Progenitor cell of endocrine pancreas (in vitro differentiated cells): ENCODE data around the gene SEC31A. TPM values are rescaled to one million over a fixed set of nuclear protein-coding genes. Genes with fewer than 3 reads are reported as not detected.

Source experiments
- DNase-seq: peaks from one replicate; pipeline ENCODE4 v3.0.0; 2021; ENCODE audit warnings: low spot score; ENCODE audit not compliant: unreplicated experiment
- H3K27ac Mint-ChIP-seq: 2 replicates; pipeline ENCODE4 v1.8.0; 2021; ENCODE audit warnings: mild to moderate bottlenecking, moderate library complexity, mixed read lengths
- H3K27me3 Mint-ChIP-seq: 2 replicates; pipeline ENCODE4 v1.8.0; 2021; ENCODE audit warnings: mixed read lengths
- H3K36me3 Mint-ChIP-seq: 2 replicates; pipeline ENCODE4 v1.8.0; 2022; ENCODE audit warnings: mixed read lengths; ENCODE audit not compliant: insufficient read depth
- H3K4me1 Mint-ChIP-seq: 2 replicates; pipeline ENCODE4 v1.8.0; 2021; ENCODE audit warnings: low read depth, mixed read lengths
- H3K4me3 Mint-ChIP-seq: 2 replicates; pipeline ENCODE4 v1.8.0; 2021; ENCODE audit warnings: low read depth, mild to moderate bottlenecking, moderate library complexity, mixed read lengths
- H3K9me3 Mint-ChIP-seq: 2 replicates; pipeline ENCODE4 v1.8.0; 2021; ENCODE audit warnings: low read depth, mixed read lengths
- long read RNA-seq: library from polyadenylated mRNA; unstranded; transcript quantifications from one replicate; pipeline ENCODE4 v2.0.0, GENCODE V29; 2020
- total RNA-seq: library from RNA; stranded (reverse); gene quantifications from 2 replicates; pipeline ENCODE4 v1.2.1, GENCODE V29; 2021
- TF ChIP-seq, protein P1 (sequence below): fragments of 200-600 bp; sonication (generic); IDR thresholded peaks from one replicate; pipeline ENCODE4 v1.5.0; 2021; ENCODE audit warnings: antibody characterized with exemption, mild to moderate bottlenecking; ENCODE audit not compliant: unreplicated experiment

Gene SEC31A
- 233 and 250 TPM in 2 replicates for total RNA-seq
- long read RNA-seq, full-length matches to known transcripts = 64 of 253 reads
- long read RNA-seq, partial matches to known transcripts = 139 of 253 reads
- long read RNA-seq, other reads (novel, unspliced or antisense) = 50 of 253 reads

DNA sequence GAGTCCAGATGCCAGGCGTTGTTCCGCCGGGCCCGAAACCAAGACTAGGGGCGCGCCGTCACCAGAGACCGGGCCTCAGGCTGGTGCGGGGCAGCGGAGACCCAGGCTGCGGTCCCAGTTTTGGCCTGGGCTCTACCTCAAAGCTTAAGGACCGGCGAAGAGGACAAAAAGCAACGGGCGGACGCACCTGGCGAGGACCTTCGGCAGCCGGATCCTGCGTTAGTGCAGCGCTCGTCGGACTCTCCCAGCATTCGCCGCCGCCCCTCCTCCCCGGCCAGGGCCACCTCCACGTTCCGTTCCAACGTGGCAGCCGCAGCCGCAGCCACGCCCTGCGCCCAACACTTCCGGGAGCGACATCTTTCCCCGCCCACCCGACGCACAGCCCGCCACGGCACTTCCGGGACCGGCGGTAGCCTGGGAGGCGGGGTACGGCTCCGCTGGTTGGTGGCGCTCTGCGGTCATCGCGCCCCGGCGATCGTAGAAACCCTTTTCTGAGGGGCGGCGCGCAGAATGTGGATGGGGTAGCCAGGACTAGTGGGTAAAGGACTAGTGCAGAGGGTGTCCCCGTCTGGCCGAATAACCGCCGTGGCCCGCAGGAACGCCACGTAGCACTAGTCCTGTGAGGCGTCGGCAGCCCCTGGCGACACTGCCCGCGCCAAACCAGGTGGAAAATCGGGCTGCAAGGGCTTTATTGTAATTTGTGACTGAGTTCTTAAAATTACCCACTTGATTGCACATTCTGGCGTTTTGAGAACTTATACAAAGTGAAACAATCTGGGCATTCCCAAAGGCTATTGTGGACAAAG is at the start of gene SEC31A:
TSS of gene SEC31A (minus strand) at position 253 of the 806 bp plus-strand sequence. CDS start 9,217 bp downstream, outside the sequence.
- Mint-ChIP-seq H3K4me3 (peak within 1 kb of the TSS; percentile 89), H3K9me3 (no peaks in the 10 kb centered on the region), H3K4me1 (peaks cover 48% of the 10 kb centered on the region)

DNA sequence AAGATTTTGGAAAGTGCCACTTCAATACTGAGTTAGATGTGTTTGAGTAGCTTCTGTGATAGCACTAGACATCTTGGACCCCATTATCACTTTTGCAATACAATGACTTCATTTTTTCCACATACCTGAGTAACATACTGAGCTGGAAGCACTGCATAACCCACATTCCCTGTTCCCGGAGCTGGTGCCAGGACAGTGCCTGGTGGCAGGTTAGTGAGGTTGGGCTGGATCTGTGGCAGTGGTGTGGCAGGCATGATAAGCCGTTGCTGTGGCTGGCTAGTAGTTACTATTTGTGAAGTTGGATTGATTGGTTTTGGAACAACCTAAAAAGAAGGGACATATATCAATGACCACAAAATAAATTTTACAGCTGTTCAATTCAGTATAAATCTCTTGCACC is 48.5 kb upstream of the SEC31A start:
- Mint-ChIP-seq H3K27me3 (no peaks in the 10 kb centered on the region), H3K9me3 (no peaks in the 10 kb centered on the region), H3K4me3 (no peak overlapping the region), H3K36me3 (peaks cover 19% of the 10 kb centered on the region), H3K27ac (no peak overlapping the region), H3K4me1 (no peaks in the 10 kb centered on the region)
- no peak for DNase-seq
- TF ChIP-seq, protein P1, sequence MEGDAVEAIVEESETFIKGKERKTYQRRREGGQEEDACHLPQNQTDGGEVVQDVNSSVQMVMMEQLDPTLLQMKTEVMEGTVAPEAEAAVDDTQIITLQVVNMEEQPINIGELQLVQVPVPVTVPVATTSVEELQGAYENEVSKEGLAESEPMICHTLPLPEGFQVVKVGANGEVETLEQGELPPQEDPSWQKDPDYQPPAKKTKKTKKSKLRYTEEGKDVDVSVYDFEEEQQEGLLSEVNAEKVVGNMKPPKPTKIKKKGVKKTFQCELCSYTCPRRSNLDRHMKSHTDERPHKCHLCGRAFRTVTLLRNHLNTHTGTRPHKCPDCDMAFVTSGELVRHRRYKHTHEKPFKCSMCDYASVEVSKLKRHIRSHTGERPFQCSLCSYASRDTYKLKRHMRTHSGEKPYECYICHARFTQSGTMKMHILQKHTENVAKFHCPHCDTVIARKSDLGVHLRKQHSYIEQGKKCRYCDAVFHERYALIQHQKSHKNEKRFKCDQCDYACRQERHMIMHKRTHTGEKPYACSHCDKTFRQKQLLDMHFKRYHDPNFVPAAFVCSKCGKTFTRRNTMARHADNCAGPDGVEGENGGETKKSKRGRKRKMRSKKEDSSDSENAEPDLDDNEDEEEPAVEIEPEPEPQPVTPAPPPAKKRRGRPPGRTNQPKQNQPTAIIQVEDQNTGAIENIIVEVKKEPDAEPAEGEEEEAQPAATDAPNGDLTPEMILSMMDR = no peak

More for the DNA sequence above, at the start of gene SEC31A:
- peak; percentile 87 for DNase-seq
- TF ChIP-seq, protein P1 = no peak
- H3K36me3 Mint-ChIP-seq = peaks cover 15% of the 10 kb centered on the region
- H3K27me3 Mint-ChIP-seq = no peaks in the 10 kb centered on the region
- H3K27ac Mint-ChIP-seq = peak within 1 kb of the TSS; percentile 98

DNA sequence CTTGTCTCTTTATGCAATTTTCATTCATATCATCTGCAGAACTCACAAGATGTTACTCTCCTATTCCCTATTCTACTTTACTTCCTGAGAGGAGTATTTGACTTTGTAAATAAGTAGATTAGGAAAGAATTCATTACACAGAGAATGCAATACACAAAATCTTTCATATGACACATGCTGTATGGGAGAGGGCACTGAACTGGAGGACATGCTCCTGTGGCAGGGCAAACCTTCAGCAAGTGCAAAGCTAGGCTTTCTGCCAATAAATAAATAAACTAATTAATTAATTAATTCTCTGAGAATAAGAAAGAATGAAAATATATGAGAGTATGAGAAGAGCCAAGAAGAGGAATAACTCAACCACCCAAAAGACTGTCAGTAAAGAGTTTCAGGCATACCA is 43.5 kb upstream of the SEC31A start:
- TF ChIP-seq, protein P1 = no peak
- no peak overlapping the region for H3K27ac Mint-ChIP-seq
- H3K9me3 Mint-ChIP-seq = no peaks in the 10 kb centered on the region
- no peak overlapping the region for H3K4me3 Mint-ChIP-seq
- peaks cover 23% of the 10 kb centered on the region for H3K36me3 Mint-ChIP-seq
- no peaks in the 10 kb centered on the region for H3K27me3 Mint-ChIP-seq
- no peaks in the 10 kb centered on the region for H3K4me1 Mint-ChIP-seq
- DNase-seq = no peak

GRCh38 chr4:82930848-82931755 is 40.1 kb upstream of the SEC31A start:
- no peak for DNase-seq
- Mint-ChIP-seq H3K36me3 (peaks cover 20% of the 10 kb centered on the region), H3K4me1 (no peaks in the 10 kb centered on the region), H3K4me3 (no peak overlapping the region), H3K27me3 (no peaks in the 10 kb centered on the region), H3K27ac (no peak overlapping the region), H3K9me3 (no peaks in the 10 kb centered on the region)
- TF ChIP-seq, protein P1 = no peak

DNA sequence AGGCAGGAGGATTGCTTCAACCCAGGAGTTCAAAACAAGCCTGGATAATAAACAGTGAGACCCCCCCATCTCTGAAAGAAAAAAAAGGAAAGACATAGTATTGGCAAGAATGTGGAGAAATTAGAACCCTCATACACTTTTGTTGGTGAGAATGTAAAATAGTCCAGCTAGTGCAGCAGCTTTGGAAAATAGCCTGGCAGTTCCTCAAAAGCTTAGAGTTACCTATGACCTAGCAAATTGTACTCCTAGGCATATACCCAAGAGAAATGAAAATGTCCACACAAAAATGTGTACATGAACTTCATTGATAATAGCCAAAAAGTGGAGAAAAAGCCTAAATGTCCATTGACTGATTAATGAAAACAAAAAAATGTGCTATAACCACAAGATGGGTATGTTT is 30.8 kb upstream of the SEC31A start:
- H3K4me1 Mint-ChIP-seq = no peaks in the 10 kb centered on the region
- no peak for DNase-seq
- H3K36me3 Mint-ChIP-seq = peaks cover 5% of the 10 kb centered on the region
- no peaks in the 10 kb centered on the region for H3K27me3 Mint-ChIP-seq
- no peaks in the 10 kb centered on the region for H3K9me3 Mint-ChIP-seq
- H3K27ac Mint-ChIP-seq = no peak overlapping the region
- H3K4me3 Mint-ChIP-seq = no peak overlapping the region
- TF ChIP-seq, protein P1 = no peak
